Stimulated activated CD4-positive, alpha-beta T cell treated with anti-CD3 and anti-CD28 coated beads, Interleukin-2, amount 100 ng/mL, for 48 hours (primary cell): ENCODE measurements around the gene UGT1A4.

Source experiments
- DNase-seq, 2 donors: peaks; one replicate each; pipeline ENCODE4 v3.0.0-alpha.2; 2020

Gene UGT1A4

GRCh38 chr2:233718552-233718951 lies at the start of gene UGT1A4:
Gene UGT1A4, plus strand, starts transcription at chr2:233718736. Its CDS starts 85 bp downstream, at chr2:233718821.
- no peak for DNase-seq

GRCh38 chr2:233671290-233672161 lies 47.0 kb upstream of the UGT1A4 start, which contains the start of gene UGT1A9:
Gene UGT1A9, plus strand, starts transcription at chr2:233671898. Its CDS starts 37 bp downstream, at chr2:233671935.
- DNase-seq: no peak

- DNase-seq: no peak
Measured at GRCh38 chr2:233672886-233673285, 45.6 kb upstream of the UGT1A4 start.

- no peak for DNase-seq
Measured at GRCh38 chr2:233673896-233674295, 44.6 kb upstream of the UGT1A4 start.

GRCh38 chr2:233674314-233674713 lies 44.2 kb upstream of the UGT1A4 start:
- no peak for DNase-seq

GRCh38 chr2:233674995-233675394 lies 43.5 kb upstream of the UGT1A4 start:
- no peak for DNase-seq

GRCh38 chr2:233676046-233676445 lies 42.5 kb upstream of the UGT1A4 start:
- no peak for DNase-seq

- no peak for DNase-seq
Measured at GRCh38 chr2:233679196-233679595, 39.3 kb upstream of the UGT1A4 start.

- no peak for DNase-seq
Measured at GRCh38 chr2:233680361-233681045, 38.0 kb upstream of the UGT1A4 start.

- no peak for DNase-seq
Measured at GRCh38 chr2:233681521-233682099, 36.9 kb upstream of the UGT1A4 start, which contains the start of gene UGT1A7. Gene UGT1A7, plus strand, starts transcription at chr2:233681901. Its CDS starts 37 bp downstream, at chr2:233681938.

- DNase-seq: no peak
Measured at GRCh38 chr2:233684640-233685039, 33.9 kb upstream of the UGT1A4 start.

- DNase-seq: no peak
Measured at GRCh38 chr2:233686928-233687327, 31.6 kb upstream of the UGT1A4 start.

- no peak for DNase-seq
Measured at GRCh38 chr2:233688341-233688740, 30.2 kb upstream of the UGT1A4 start.

GRCh38 chr2:233689031-233689430 lies 29.5 kb upstream of the UGT1A4 start:
- no peak for DNase-seq

GRCh38 chr2:233689501-233689900 lies 29.0 kb upstream of the UGT1A4 start:
- no peak for DNase-seq

GRCh38 chr2:233690444-233690843 lies 28.1 kb upstream of the UGT1A4 start:
- no peak for DNase-seq

- no peak for DNase-seq
Measured at GRCh38 chr2:233691443-233692433, 26.8 kb upstream of the UGT1A4 start.

GRCh38 chr2:233692648-233693047 lies 25.9 kb upstream of the UGT1A4 start, which contains the start of gene UGT1A6:
Gene UGT1A6, plus strand, starts transcription at chr2:233692890. Its CDS starts 115 bp downstream, at chr2:233693005.
- DNase-seq: no peak

GRCh38 chr2:233693963-233694362 lies 24.6 kb upstream of the UGT1A4 start:
- DNase-seq: no peak

GRCh38 chr2:233698740-233699139 lies 19.8 kb upstream of the UGT1A4 start:
- DNase-seq: no peak

- DNase-seq: no peak
Measured at GRCh38 chr2:233699424-233700027, 19.0 kb upstream of the UGT1A4 start.
